ENCODE results near the gene GPR25.

Gene GPR25

GRCh38 chr1:200869753-200870391, 2.9 kb upstream of the GPR25 start:
- in situ Hi-C loops (cut with HindIII; ENCODE audit: low sequenced_read_pairs): no loop called here

DNA sequence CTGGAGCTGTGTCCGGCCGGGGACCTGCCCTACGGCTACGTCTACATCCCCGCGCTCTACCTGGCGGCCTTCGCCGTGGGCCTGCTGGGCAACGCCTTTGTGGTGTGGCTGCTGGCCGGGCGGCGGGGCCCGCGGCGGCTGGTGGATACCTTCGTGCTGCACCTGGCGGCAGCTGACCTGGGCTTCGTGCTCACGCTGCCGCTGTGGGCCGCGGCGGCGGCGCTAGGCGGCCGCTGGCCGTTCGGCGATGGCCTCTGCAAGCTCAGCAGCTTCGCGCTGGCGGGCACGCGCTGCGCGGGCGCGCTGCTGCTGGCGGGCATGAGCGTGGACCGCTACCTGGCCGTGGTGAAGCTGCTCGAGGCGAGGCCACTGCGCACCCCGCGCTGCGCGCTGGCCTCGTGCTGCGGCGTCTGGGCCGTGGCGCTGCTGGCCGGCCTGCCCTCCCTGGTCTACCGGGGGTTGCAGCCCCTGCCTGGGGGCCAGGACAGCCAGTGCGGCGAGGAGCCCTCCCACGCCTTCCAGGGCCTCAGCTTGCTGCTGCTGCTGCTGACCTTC, 412 bp downstream of the GPR25 start:
- in situ Hi-C loops (cut with HindIII; ENCODE audit: low sequenced_read_pairs): no loop called here

DNA sequence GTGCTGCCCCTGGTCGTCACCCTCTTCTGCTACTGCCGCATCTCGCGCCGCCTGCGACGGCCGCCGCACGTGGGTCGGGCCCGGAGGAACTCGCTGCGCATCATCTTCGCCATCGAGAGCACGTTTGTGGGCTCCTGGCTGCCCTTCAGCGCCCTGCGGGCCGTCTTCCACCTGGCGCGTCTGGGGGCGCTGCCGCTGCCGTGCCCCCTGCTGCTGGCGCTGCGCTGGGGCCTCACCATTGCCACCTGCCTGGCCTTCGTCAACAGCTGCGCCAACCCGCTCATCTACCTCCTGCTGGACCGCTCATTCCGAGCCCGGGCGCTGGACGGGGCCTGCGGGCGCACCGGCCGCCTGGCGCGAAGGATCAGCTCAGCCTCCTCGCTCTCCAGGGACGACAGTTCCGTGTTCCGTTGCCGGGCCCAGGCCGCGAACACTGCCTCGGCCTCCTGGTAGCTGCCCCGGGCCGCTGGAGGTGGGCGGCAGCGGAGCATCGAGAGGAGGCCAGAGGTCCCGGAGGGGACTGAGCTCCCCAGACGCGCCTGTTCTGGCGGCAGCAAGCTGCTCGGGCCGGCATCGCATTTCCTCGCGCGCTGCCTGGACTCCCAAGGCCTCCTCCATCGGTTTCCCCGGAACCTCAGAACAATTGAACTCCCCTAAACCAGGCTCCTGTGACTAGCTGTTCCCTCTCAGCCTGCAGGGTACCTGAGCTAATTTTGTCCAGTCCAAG, 1.1 kb downstream of the GPR25 start:
- in situ Hi-C loops (cut with HindIII; ENCODE audit: low sequenced_read_pairs): no loop called here

- in situ Hi-C loops (cut with HindIII; ENCODE audit: low sequenced_read_pairs): loop anchor here (5.0 kb wide), 1 partner anchor 48 kb away; no protein-coding TSS in a partner anchor
These were observed 1.9 kb downstream of the GPR25 start for GRCh38 chr1:200874694-200875093.

DNA sequence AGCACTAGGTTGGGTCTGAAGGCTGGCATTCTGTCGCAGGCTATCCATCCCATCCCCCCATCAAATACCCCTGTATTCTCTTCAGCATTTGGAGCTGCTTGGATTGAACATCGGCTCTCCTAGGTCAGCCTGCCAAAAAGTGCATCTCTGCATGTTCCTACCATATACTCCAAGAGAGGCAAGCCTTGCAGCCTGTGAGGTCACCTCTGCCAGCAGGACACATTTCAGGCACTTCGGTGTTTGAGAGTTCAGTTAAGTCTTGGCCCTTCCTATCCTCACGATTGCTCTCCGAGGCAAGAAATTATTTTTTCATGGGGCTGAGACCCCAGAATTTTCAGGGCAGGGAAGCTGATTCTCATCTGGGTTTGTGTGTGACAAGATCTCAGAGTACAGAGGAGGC, 2.6 kb downstream of the GPR25 start:
- in situ Hi-C loops (cut with HindIII; ENCODE audit: low sequenced_read_pairs): loop anchor here (5.0 kb wide), 1 partner anchor 47 kb away; no protein-coding TSS in a partner anchor

DNA sequence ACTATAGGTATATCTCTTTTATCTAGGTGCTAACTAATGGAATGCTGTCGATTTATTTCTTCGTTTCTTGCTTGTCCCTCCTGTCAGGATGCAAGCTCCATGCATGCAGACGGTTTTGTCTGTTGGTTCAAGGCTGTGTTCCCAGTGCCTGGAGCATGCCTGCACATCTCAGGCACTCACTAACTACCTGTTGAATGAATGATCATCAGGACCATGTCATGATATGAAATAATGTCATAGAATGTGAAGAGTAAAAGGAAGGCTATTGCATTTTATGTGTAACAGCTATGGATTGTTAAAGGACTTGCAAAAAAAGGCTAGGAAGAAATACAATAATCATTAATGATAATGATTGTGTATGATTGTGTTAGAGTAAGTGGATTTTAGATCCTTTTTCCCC, 4.2 kb downstream of the GPR25 start:
- in situ Hi-C loops (cut with HindIII; ENCODE audit: low sequenced_read_pairs): loop anchor here (5.0 kb wide), 1 partner anchor 45 kb away; no protein-coding TSS in a partner anchor

DNA sequence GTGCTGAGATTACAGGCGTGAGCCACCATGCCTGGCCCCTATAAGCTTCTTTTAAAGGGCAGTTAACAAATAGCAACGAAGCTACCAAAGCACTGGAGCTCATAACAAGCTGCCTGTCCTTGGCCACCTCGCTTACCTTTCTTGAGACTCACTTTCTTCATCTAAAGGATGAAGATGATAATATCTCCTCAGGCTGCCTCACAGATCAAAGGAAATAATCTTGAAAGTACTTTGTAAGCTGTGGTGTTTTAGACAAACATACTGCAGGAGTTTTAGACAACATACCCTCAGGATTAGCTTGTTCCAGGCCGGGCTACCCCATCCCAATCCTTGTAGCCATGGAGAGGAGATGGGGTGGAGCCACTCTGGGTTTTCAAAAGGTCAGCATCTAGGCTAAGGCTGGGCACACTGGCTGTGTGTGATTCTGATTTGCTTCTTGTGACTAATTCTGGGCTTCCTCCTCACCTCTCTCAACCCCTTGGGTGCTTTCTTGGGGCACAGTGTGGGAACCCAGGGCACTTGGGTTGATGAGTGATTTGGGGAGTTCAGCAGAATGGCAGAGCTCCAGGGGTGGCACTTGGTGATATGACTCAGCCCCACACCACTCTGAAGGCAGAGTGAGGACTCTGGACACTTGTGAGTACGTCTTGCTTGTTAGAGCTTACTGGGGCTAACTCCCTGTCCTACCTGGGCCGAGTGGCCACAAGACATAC, 5.2 kb downstream of the GPR25 start:
- in situ Hi-C loops (cut with HindIII; ENCODE audit: low sequenced_read_pairs): loop anchor here (5.0 kb wide), 1 partner anchor 44 kb away; no protein-coding TSS in a partner anchor

- in situ Hi-C loops (cut with HindIII; ENCODE audit: low sequenced_read_pairs): no loop called here
These were observed 7.4 kb downstream of the GPR25 start for GRCh38 chr1:200880212-200880611.

- in situ Hi-C loops (cut with HindIII; ENCODE audit: low sequenced_read_pairs): no loop called here
These were observed 10.3 kb downstream of the GPR25 start for GRCh38 chr1:200883118-200883517.

DNA sequence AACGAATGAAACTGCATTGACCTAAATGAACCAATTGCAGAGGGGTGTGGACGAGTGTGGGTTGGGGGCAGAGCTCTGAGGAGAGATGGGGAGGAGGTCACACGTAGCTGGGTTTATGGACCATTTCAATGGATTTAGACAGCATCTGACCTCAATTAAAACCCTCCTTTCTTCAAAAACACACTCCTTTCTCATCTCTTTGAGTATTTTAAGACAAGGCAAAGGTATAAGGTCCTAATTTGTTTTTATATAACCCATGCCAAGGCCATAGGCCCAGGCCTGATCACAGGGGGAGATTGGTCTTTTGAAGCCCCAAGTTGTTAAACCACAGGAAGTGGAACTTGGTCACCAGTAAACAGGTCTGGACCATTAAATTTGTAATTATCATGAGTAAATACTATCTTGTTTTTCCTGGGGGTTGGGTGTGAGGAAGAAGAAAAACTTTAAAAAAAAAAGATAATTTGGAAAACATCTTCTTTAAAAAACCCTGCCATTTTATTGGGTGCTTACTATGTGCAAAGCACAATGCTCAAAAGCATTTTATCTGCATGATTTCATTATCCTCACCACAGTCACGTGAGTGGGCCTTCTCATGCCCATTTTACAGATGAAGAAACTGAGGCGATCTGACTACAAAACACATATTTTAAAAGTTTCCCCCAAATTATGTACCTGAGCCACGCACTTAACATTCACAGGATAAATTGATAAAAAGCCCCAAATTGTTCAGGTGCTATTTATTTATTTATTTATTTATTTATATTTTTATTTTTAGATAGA, 13.0 kb downstream of the GPR25 start:
- in situ Hi-C loops (cut with HindIII; ENCODE audit: low sequenced_read_pairs): no loop called here

- in situ Hi-C loops (cut with HindIII; ENCODE audit: low sequenced_read_pairs): no loop called here
These were observed 13.8 kb downstream of the GPR25 start for GRCh38 chr1:200886594-200886993.

DNA sequence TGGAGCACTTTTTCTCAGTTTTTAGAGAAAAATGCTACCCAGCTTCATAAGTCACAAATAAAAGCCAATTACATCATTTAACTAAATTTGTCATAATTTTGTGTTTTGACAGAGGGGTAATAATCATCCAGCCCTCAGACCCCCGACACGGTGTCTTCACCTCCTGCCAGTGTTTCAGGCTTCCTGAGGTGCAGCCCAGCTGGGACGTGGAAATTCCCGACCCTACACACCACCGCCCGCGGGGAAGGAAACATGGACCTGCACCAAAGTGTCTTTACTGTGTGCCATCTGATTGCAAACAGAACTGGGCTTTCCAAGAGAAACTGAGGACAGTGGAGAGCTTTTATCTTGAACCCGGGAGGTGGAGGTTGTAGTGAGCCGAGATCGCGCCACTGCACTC, 14.3 kb downstream of the GPR25 start:
- in situ Hi-C loops (cut with HindIII; ENCODE audit: low sequenced_read_pairs): no loop called here

DNA sequence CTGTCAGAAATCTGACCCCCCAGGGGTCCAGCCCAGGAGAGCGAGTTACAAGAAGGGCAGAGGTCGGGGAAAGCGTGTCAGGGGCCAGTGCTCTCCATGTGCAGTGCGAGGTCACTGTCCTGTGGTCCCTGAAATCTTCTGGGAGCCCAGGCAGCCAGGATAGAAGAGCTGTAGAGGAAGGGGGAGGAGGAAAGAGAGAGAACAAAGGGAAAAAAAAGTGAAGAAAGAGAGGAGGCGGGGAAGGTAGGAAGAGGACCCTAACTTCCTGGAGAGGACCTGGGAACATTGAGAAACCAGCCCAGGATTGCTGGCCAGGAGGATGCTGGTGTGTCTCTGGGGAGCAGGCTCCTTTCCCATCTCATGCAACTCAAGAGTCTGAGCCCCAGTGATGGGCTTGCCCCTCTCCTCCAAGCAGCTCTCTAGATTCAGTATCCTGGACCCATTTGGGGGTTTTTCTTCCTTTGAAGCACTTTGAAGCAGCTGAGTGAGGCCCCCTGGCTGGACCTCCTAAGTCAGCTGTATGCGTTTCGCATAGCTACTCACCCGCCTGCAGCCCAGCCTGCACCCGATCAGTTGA, 15.1 kb downstream of the GPR25 start:
- in situ Hi-C loops (cut with HindIII; ENCODE audit: low sequenced_read_pairs): no loop called here

DNA sequence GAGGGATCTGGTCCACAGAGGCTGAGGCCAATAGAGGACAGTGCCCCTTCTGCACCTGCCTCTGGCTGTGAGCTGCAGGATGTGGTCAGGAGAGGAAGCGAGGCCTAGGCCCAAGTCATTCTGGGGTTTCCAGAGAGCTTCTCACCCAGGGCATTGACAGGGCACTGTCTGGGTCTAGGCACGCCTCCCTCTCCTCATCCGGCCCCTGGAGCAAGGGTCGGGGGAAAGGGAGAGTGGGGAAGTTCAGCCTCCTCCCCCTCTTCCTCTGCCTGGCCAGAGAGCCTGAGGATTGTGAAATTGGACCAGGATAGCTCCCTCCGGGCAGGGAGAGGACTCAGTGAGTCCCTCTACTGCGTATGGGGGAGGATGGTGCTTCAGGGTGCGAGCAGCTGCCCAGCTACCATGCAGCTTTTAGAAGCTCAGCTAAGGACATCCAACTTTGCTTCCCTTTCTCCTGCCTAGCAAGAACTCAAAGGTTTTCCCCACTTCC, 15.6 kb downstream of the GPR25 start:
- in situ Hi-C loops (cut with HindIII; ENCODE audit: low sequenced_read_pairs): no loop called here

DNA sequence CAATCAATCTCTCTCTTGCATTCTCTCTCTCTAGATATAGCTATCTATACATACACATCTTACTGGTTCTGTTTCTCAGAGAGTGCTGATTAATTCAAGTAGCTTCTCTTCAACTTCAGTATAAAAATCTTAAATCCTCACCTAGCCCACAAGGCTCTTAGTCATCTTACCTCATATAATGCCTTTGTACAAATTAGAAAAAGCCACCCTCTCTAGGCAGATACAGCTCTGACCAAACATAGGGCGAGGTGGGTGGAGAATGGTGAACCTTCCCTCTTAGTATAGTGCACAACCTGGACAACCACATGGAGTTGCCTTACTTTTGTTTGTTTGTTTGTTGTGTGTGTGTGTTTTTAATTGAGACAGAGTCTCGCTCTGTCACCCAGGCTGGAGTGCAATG, 16.8 kb downstream of the GPR25 start:
- in situ Hi-C loops (cut with HindIII; ENCODE audit: low sequenced_read_pairs): no loop called here

DNA sequence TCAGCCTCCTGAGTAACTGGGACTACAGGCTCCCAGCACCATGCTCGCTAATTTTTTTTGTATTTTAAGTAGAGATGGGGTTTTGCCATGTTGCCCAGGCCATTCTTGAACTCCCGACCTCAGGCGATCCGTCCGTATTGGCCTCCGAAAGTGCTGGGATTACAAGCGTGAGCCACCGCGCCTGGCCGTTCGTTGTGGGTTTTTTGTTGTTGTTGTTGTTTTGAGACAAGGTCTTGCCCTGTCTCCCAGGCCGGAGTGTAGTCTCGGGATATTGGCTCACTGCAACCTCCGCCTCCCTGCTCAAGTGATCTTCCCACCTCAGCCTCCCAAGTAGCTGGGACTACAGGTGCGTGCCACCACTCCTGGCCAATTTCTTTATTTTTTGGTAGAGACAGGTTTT, 17.2 kb downstream of the GPR25 start:
- in situ Hi-C loops (cut with HindIII; ENCODE audit: low sequenced_read_pairs): no loop called here

DNA sequence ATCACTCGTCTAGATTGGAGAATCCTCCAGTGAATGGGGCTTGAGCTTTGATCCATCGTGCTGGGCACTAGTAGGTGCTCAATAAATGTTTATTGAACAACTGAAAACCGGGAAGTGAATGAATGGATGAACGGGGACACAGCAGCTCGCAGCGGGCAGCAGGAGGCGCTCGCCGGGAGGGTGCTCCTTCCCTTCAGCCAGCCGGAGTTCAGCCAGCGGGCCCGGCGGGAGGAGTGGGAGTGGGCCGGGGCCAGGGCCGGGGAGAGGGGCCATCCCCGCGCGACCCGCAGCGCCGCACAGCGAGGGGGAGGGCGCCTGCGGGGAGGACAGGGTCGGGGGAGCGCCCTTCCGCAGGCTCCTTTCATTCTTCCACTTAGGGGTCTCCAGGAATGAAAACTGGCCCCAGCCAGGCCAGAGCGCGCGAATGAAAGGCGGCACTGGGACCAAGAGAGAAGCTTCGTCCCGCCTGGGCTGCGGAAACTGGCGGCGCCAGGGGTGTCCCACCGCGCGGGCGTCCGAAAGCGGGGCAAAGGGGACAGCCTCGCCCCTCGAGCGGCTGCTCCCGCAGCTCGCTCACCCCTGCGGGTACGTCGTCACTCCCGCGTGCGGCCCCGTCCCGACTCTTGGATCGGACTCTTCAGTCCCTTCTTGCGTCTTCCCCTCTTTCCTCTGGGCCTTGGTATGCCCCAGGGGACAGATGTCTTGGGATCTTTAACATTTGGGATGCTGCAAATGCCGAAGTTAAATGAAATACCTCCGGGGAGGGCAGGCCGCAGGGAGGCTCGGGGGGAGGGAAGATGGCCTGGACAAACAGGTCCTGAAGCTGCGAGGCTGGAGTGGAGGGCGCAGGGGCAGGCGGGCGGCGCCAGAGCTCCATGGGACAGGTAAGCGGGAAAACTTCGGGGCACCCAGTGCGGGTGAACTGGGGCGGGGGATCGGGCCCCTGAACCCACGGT, 18.3 kb downstream of the GPR25 start:
- in situ Hi-C loops (cut with HindIII; ENCODE audit: low sequenced_read_pairs): no loop called here

- in situ Hi-C loops (cut with HindIII; ENCODE audit: low sequenced_read_pairs): no loop called here
These were observed 19.0 kb downstream of the GPR25 start for GRCh38 chr1:200891774-200892157.

GRCh38 chr1:200892546-200892945, 19.8 kb downstream of the GPR25 start:
- in situ Hi-C loops (cut with HindIII; ENCODE audit: low sequenced_read_pairs): no loop called here
